ENCODE results near the gene DNAJC7. TPM values are rescaled to one million over a fixed set of nuclear protein-coding genes. Genes with fewer than 3 reads are reported as not detected.

The DNAJC7 gene
- total and polyA plus RNA-seq, 12 donors: 44.4 to 148 (median 81.1) TPM

DNA sequence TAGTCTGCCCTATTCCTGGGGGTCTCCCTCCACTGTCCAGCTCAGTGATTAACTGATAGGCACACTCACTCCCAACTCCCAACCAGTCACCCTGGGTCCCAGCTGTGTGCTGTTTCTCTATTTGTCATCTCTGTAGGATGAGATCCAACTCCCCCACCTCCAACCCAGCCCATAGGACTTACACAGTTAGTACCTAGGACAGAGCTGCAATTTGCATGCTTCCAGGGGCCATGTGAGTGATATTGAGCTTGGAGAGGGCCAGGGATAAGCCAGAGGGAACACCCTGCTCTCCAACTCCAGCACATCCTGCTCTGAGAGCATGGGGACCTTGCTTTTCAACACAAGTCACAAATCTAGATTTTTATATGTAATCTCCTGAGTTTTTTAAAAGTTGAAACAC lies 24.4 kb upstream of the DNAJC7 start:
- H3K36me3 ChIP-seq (replicated peaks in 1 of 2): no peaks in the 10 kb centered on the region
- H3K4me1 ChIP-seq (replicated peaks in 1 of 2): no peaks in the 10 kb centered on the region
- intact Hi-C loops (cut with DNase I): no loop called here
- no peak for TF ChIP-seq POLR2A (IDR thresholded peaks at IDR 0.05)
- TF ChIP-seq, protein P1, sequence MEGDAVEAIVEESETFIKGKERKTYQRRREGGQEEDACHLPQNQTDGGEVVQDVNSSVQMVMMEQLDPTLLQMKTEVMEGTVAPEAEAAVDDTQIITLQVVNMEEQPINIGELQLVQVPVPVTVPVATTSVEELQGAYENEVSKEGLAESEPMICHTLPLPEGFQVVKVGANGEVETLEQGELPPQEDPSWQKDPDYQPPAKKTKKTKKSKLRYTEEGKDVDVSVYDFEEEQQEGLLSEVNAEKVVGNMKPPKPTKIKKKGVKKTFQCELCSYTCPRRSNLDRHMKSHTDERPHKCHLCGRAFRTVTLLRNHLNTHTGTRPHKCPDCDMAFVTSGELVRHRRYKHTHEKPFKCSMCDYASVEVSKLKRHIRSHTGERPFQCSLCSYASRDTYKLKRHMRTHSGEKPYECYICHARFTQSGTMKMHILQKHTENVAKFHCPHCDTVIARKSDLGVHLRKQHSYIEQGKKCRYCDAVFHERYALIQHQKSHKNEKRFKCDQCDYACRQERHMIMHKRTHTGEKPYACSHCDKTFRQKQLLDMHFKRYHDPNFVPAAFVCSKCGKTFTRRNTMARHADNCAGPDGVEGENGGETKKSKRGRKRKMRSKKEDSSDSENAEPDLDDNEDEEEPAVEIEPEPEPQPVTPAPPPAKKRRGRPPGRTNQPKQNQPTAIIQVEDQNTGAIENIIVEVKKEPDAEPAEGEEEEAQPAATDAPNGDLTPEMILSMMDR (IDR thresholded peaks at IDR 0.05): no peak
- no peak overlapping the region for H3K4me3 ChIP-seq
- no peaks in the 10 kb centered on the region for H3K9me3 ChIP-seq (replicated peaks in 1 of 3)
- no peak overlapping the region for H3K27ac ChIP-seq
- DNase-seq: no peak
- H3K27me3 ChIP-seq: no peaks in the 10 kb centered on the region

DNA sequence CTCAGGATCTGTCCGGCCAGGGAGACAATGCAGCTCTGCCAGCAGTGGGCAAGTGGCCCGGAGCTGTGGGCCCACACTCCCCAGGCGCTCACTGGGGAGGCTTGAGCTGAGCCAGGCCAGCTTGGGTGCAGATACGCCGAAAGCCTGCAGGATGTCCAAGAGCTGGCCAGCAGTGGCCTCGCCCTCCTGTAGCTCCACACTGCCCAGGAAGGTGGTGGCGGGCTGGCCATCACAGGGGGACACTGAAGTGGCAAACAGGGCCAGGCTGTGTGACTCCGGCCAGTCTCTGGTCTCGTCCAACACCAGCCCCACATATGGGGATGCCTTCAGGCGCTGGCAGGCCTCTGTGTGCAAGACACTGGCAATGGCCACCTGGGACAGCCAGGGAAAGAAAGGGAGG lies 23.6 kb upstream of the DNAJC7 start:
- no peak for DNase-seq
- no peaks in the 10 kb centered on the region for H3K9me3 ChIP-seq (replicated peaks in 1 of 3)
- no peaks in the 10 kb centered on the region for H3K36me3 ChIP-seq (replicated peaks in 1 of 2)
- H3K4me1 ChIP-seq (replicated peaks in 1 of 2): no peaks in the 10 kb centered on the region
- H3K4me3 ChIP-seq: no peak overlapping the region
- WGBS, 4 donors: 95 to 100% (median 96%) methylated on average over 2 to 10 of the region's 10 CpGs
- H3K27ac ChIP-seq: no peak overlapping the region
- intact Hi-C loops (cut with DNase I): no loop called here
- H3K27me3 ChIP-seq: no peaks in the 10 kb centered on the region
- TF ChIP-seq POLR2A (IDR thresholded peaks at IDR 0.05): no peak
- TF ChIP-seq, protein P1 (IDR thresholded peaks at IDR 0.05): no peak

DNA sequence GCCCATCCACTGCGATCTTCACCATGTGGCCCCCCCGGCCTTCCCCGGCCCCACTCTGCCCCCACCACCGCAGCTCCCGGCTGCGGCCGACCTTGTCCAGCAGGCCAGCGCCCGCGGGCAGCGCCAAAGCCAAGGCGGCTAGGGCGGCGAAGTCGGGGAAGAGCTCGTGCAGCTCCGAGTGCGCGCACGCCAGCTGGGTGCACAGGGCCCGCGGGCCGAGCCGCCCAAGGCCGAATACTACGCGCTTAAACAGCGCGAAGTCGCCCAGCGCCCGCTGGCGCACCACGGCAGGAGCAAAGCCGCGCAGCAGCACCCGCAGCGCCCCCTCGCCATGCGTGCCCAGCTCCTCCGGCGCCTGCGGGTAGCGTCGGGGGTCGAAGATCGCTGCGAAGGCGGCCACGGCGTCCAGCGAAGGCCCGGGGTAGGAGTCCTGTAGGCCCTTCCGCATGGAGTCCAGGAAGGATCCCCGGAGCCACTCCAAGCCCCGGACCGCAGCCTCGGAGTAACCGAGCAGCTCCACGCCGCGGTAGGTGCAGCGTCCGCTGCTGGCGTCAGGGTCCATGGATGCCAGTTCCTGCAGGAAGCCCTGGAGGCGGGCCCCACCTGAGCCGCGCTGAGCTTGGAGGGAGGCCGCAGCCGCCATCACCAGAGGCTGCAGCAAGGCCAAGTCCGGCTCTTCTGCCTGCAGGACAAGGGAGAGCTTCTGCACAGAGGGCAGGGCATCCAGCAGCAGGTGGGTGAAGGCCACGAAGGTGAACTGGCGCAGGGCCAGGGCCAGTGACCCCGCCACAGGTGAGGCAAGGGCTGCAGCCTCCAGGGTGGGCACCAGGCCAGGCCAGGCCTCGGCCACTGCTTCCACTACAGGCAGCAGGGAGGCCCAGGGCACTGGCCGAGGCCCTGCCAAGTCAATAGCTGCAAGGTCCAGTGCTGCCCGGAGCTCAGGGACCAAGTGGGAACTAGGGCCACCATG lies 22.8 kb upstream of the DNAJC7 start:
- H3K4me3 ChIP-seq: no peak overlapping the region
- 31 to 63% (median 34%) methylated on average over 20 to 77 of the region's 77 CpGs for WGBS, 4 donors
- no peaks in the 10 kb centered on the region for H3K4me1 ChIP-seq (replicated peaks in 1 of 2)
- intact Hi-C loops (cut with DNase I): no loop called here
- no peaks in the 10 kb centered on the region for H3K9me3 ChIP-seq (replicated peaks in 1 of 3)
- DNase-seq: peak in 2 of 7 donors; percentile 18 to 30
- TF ChIP-seq, protein P1 (IDR thresholded peaks at IDR 0.05): no peak
- no peak for TF ChIP-seq POLR2A (IDR thresholded peaks at IDR 0.05)
- H3K27me3 ChIP-seq: no peaks in the 10 kb centered on the region
- no peaks in the 10 kb centered on the region for H3K36me3 ChIP-seq (replicated peaks in 1 of 2)
- H3K27ac ChIP-seq: no peak overlapping the region

DNA sequence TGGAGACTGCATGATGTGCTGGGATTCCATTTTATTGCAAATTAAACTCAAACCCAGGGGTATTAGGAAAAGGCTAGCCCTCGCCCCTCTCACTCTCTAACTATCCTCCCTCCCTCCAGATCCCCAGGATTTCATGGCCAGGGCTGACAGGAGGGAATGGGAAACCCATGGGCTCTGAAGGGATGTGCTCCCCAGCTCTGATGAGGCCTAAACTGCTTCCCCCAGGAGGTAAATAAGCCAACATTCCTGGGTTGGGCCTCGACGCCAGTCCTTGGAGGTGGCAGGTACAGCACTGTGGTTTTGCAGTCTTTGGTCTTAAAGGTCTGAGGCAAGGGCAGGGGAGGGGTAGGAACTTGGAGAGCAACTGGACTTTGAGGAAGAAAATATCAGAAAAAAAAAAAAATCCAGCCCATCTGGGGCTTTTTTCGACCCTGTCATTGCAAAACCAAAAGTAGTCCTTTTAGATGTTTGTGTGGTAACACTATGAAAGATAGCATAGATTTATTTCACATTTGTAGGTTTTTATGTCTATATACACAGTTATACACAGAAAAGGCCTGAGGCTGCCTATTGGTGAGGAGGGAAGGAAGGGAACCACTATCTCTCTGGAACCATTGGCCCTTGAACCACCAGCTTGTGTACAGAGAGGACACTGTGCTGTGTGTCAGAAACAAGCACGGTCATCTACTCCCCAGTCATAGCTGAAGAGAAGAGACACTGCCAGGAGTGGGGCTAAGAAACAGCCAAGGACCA lies 21.2 kb upstream of the DNAJC7 start:
- Histone ChIP-seq H3K27me3 (no peaks in the 10 kb centered on the region), H3K36me3 (replicated peaks in 1 of 2) (no peaks in the 10 kb centered on the region), H3K9me3 (replicated peaks in 1 of 3) (no peaks in the 10 kb centered on the region), H3K27ac (no peak overlapping the region), H3K4me1 (replicated peaks in 1 of 2) (no peaks in the 10 kb centered on the region), H3K4me3 (no peak overlapping the region)
- 85 to 88% (median 86%) methylated on average over 3 to 5 of the region's 5 CpGs for WGBS, 4 donors
- intact Hi-C loops (cut with DNase I): no loop called here
- TF ChIP-seq, protein P1 (IDR thresholded peaks at IDR 0.05): no peak
- TF ChIP-seq POLR2A (IDR thresholded peaks at IDR 0.05): no peak
- no peak for DNase-seq

Data from adrenal gland (tissue), 12 donors.